HG02678 (cell line): Measurements from ENCODE around the gene HNRNPLL.
A peak's percentile ranks its signal among the peaks of the same experiment; 100 is the strongest.
"Not testable (repeated sequence)": the region's sequence is repeated elsewhere in the genome, so short reads cannot be mapped to it uniquely, and the experiment has no call there.

ENCODE experiments used
- ATAC-seq: cut with Tn5 transposase; IDR thresholded peaks from one replicate; pipeline ENCODE4 v1.9.1; 2021; ENCODE audit warnings: mild to moderate bottlenecking, moderate library complexity; ENCODE audit not compliant: unreplicated experiment

HNRNPLL gene

GRCh38 chr2:38602732-38603401 is at the start of gene HNRNPLL:
Gene HNRNPLL, minus strand, starts transcription at chr2:38602928. Its CDS starts 302 bp downstream, at chr2:38602626.
- peak; percentile 73 for ATAC-seq

GRCh38 chr2:38650717-38651116 is 48.0 kb upstream of the HNRNPLL start:
- ATAC-seq = no peak

GRCh38 chr2:38650012-38650411 is 47.3 kb upstream of the HNRNPLL start:
- no peak for ATAC-seq

GRCh38 chr2:38649176-38649728 is 46.5 kb upstream of the HNRNPLL start:
- ATAC-seq = no peak

GRCh38 chr2:38648107-38648761 is 45.5 kb upstream of the HNRNPLL start:
- no peak for ATAC-seq

GRCh38 chr2:38643683-38644511 is 41.2 kb upstream of the HNRNPLL start:
- not testable (repeated sequence) for ATAC-seq

- no peak for ATAC-seq
These were observed 40.4 kb upstream of the HNRNPLL start for GRCh38 chr2:38643021-38643671.

- ATAC-seq = not testable (repeated sequence)
These were observed 39.8 kb upstream of the HNRNPLL start for GRCh38 chr2:38642373-38643017.

GRCh38 chr2:38636069-38636468 is 33.3 kb upstream of the HNRNPLL start:
- ATAC-seq = no peak

GRCh38 chr2:38635139-38635538 is 32.4 kb upstream of the HNRNPLL start:
- no peak for ATAC-seq

GRCh38 chr2:38634684-38635083 is 32.0 kb upstream of the HNRNPLL start:
- peak; percentile 80 for ATAC-seq

- no peak for ATAC-seq
These were observed 31.2 kb upstream of the HNRNPLL start for GRCh38 chr2:38633895-38634294.

- no peak for ATAC-seq
These were observed 30.3 kb upstream of the HNRNPLL start for GRCh38 chr2:38632980-38633379.

GRCh38 chr2:38631976-38632375 is 29.2 kb upstream of the HNRNPLL start:
- ATAC-seq = no peak

- no peak for ATAC-seq
These were observed 27.0 kb upstream of the HNRNPLL start for GRCh38 chr2:38629684-38630083.

- no peak for ATAC-seq
These were observed 24.7 kb upstream of the HNRNPLL start for GRCh38 chr2:38627391-38627790.

- no peak for ATAC-seq
These were observed 23.8 kb upstream of the HNRNPLL start for GRCh38 chr2:38626326-38627035.

GRCh38 chr2:38622210-38622609 is 19.5 kb upstream of the HNRNPLL start:
- ATAC-seq = no peak

- ATAC-seq = no peak
These were observed 18.3 kb upstream of the HNRNPLL start for GRCh38 chr2:38621018-38621417.
